HepG2 (cell line): Measurements from ENCODE around the gene TTC39B. TPM values are rescaled to one million over a fixed set of nuclear protein-coding genes. Genes with fewer than 3 reads are reported as not detected.

Source experiments
- EEA1 ChIP-seq: sonication (generic); formaldehyde crosslinking; IDR thresholded peaks from 2 replicates; pipeline ENCODE4 v1.5.1; 2020; ENCODE audit warnings: mild to moderate bottlenecking, missing genetic modification reagents, borderline replicate concordance
- FOXA1 ChIP-seq, 2 experiments: fragments of 450-650 bp in 1 of 2; sonication (generic) in 1 of 2; formaldehyde crosslinking in 1 of 2; IDR thresholded peaks; 2 replicates each; pipeline versions ENCODE4 v1.4.0 to v1.6.1; 2016 to 2020; ENCODE audit warnings: missing genetic modification reagents in 1 of 2
- HES4 ChIP-seq: sonication (generic); formaldehyde crosslinking; IDR thresholded peaks from 2 replicates; pipeline ENCODE4 v1.9.0; 2021; ENCODE audit warnings: mild to moderate bottlenecking, missing genetic modification reagents, borderline replicate concordance
- KDM5A ChIP-seq: fragments of 200-600 bp; sonication (generic); IDR thresholded peaks from 2 replicates; pipeline ENCODE4 v1.7.0; 2018; ENCODE audit warnings: antibody characterized with exemption, mild to moderate bottlenecking, low read length, borderline replicate concordance
- SCMH1 ChIP-seq: sonication (generic); formaldehyde crosslinking; IDR thresholded peaks from 2 replicates; pipeline ENCODE4 v1.9.0; 2021; ENCODE audit warnings: missing genetic modification reagents, mild to moderate bottlenecking, borderline replicate concordance
- TEAD2 ChIP-seq: sonication (generic); formaldehyde crosslinking; IDR thresholded peaks from 2 replicates; pipeline ENCODE4 v1.9.0; 2021; ENCODE audit warnings: missing genetic modification reagents
- THAP11 ChIP-seq: IDR thresholded peaks from 2 replicates; pipeline ENCODE4 v1.6.1; 2016; ENCODE audit warnings: missing biosample characterization, missing genetic modification reagents
- ZBTB1 ChIP-seq: sonication (generic); formaldehyde crosslinking; IDR thresholded peaks from 2 replicates; pipeline ENCODE4 v1.4.0; 2020; ENCODE audit warnings: missing genetic modification reagents, borderline replicate concordance
- ZFAT ChIP-seq: sonication (generic); formaldehyde crosslinking; conservative IDR thresholded peaks from 2 replicates; pipeline ENCODE4 v1.8.1; 2023; ENCODE audit warnings: missing genetic modification reagents, inconsistent platforms
- ZNF138 ChIP-seq: sonication (generic); formaldehyde crosslinking; IDR thresholded peaks from 2 replicates; pipeline ENCODE4 v1.5.0; 2020; ENCODE audit warnings: mild to moderate bottlenecking, low read depth, missing genetic modification reagents
- ZNF224 ChIP-seq: sonication (generic); formaldehyde crosslinking; IDR thresholded peaks from 2 replicates; pipeline ENCODE4 v1.5.0; 2020; ENCODE audit warnings: mild to moderate bottlenecking, missing genetic modification reagents
- ZNF251 ChIP-seq: sonication (generic); formaldehyde crosslinking; IDR thresholded peaks from 2 replicates; pipeline ENCODE4 v1.9.0; 2021; ENCODE audit warnings: mild to moderate bottlenecking, missing genetic modification reagents
- ZNF354B ChIP-seq: sonication (generic); formaldehyde crosslinking; IDR thresholded peaks from 2 replicates; pipeline ENCODE4 v1.8.0; 2022; ENCODE audit warnings: mild to moderate bottlenecking, missing genetic modification reagents
- polyA plus RNA-seq, 8 experiments: library from polyadenylated mRNA; depleted of rRNA in 3 of 8; stranded (reverse) in 7 of 8; unstranded in 1 of 8; fragments of >200 nt; fragmentation: Illumina TruSeq in 4 of 8; extraction: Trizol in 4 of 8; gene quantifications; 2 replicates each; pipeline versions ENCODE4 v1.2.1 to v1.2.3, GENCODE V29; 2011 to 2016; ENCODE audit warnings: low read depth in 4 of 8, missing spikeins in 1 of 8, mixed read lengths in 1 of 8; ENCODE audit not compliant: insufficient read depth in 1 of 8
- total RNA-seq, 5 experiments: library from RNA; depleted of rRNA; stranded (reverse); fragments of >200 nt; fragmentation: Illumina TruSeq; extraction: Trizol; gene quantifications; 2 replicates each; pipeline ENCODE4 v1.2.3, GENCODE V29; 2016; ENCODE audit warnings: low read depth in 1 of 5
- TF ChIP-seq, protein P1 (sequence below): sonication (generic); formaldehyde crosslinking; IDR thresholded peaks from 2 replicates; pipeline ENCODE4 v1.5.1; 2020; ENCODE audit warnings: missing genetic modification reagents, mild to moderate bottlenecking, borderline replicate concordance
- TF ChIP-seq, protein P2 (sequence below), 2 experiments: sonication (generic) in 1 of 2; formaldehyde crosslinking in 1 of 2; IDR thresholded peaks; 2 replicates each; pipeline versions ENCODE4 v1.4.0 to v1.6.1; 2018 to 2020; ENCODE audit warnings: missing genetic modification reagents in 2 of 2, borderline replicate concordance in 1 of 2, low read depth in 1 of 2, mild to moderate bottlenecking in 1 of 2, missing biosample characterization in 1 of 2
- TF ChIP-seq, protein P3 (sequence below): sonication (generic); formaldehyde crosslinking; IDR thresholded peaks from 2 replicates; pipeline ENCODE4 v1.4.0; 2020; ENCODE audit warnings: mild to moderate bottlenecking, missing genetic modification reagents
- TF ChIP-seq, protein P4 (sequence below): IDR thresholded peaks from 2 replicates; pipeline ENCODE4 v1.6.1; 2016; ENCODE audit warnings: low read depth, control low read depth
- TF ChIP-seq, protein P5 (sequence below): sonication (generic); formaldehyde crosslinking; IDR thresholded peaks from 2 replicates; pipeline ENCODE4 v1.8.0; 2022; ENCODE audit warnings: missing genetic modification reagents, low read depth, mild to moderate bottlenecking, borderline replicate concordance

Gene TTC39B
- total and polyA plus RNA-seq, 2 of the 13 experiments (the other 11 are each of a cell fraction or from before 2014, with no cell fraction given): 14.3 to 19.4 TPM

DNA sequence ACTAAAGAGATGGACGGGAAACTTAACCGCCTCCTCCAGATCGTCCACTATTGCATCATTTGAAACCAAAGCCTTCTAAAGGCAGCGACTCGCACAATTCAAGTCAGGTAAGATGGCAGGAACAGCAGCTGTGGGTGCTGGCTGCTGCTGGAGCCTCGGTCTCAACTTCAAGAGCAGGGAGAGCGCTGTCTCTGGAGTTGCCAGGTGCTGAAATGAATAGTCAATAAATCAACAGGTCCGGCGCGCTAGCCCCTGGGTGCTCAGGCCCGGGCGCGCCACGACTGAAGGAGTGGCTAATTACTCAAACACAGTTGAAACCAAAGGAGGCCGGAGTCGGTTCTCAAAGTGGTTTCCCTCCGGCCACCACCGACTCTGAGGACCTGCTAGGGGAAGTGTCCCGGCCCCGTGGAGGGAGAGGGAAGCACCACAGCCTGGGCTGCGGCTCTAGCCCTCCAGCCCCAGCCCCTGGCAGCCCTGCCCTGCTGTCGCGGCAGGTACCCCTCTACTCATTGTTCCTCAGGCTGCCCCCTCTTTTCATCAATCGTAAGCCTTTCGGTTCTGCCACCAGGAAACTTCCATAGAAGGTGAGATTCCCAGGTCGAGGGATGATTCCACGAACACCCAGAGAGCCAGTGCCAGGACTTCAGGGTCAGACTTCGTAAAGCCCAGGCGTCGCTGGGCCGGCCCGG, 804 bp downstream of the TTC39B start (continued):
- no peak for TF ChIP-seq ZNF224 (CRISPR knock-in tag)
- TF ChIP-seq ZBTB1: no peak
- no peak for TF ChIP-seq HES4 (CRISPR knock-in tag)
- TF ChIP-seq SCMH1 (CRISPR knock-in tag): no peak
- no peak for TF ChIP-seq EEA1 (CRISPR knock-in tag)
- TF ChIP-seq, protein P1, sequence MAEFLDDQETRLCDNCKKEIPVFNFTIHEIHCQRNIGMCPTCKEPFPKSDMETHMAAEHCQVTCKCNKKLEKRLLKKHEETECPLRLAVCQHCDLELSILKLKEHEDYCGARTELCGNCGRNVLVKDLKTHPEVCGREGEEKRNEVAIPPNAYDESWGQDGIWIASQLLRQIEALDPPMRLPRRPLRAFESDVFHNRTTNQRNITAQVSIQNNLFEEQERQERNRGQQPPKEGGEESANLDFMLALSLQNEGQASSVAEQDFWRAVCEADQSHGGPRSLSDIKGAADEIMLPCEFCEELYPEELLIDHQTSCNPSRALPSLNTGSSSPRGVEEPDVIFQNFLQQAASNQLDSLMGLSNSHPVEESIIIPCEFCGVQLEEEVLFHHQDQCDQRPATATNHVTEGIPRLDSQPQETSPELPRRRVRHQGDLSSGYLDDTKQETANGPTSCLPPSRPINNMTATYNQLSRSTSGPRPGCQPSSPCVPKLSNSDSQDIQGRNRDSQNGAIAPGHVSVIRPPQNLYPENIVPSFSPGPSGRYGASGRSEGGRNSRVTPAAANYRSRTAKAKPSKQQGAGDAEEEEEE (CRISPR knock-in tag): no peak
- no peak for TF ChIP-seq ZNF354B (CRISPR knock-in tag)
- TF ChIP-seq TEAD2 (CRISPR knock-in tag): no peak
- 0 out of 2 replicates have a peak, but pooled peaks have one; percentile 6 for TF ChIP-seq THAP11 (CRISPR knock-in tag)
- TF ChIP-seq FOXA1 (IDR thresholded peaks at IDR 0.05): no peak
- peak; percentile 38; the same call in 1 of the 2 replicates for TF ChIP-seq FOXA1 (CRISPR knock-in tag; IDR thresholded peaks at IDR 0.05)
- TF ChIP-seq, protein P2, sequence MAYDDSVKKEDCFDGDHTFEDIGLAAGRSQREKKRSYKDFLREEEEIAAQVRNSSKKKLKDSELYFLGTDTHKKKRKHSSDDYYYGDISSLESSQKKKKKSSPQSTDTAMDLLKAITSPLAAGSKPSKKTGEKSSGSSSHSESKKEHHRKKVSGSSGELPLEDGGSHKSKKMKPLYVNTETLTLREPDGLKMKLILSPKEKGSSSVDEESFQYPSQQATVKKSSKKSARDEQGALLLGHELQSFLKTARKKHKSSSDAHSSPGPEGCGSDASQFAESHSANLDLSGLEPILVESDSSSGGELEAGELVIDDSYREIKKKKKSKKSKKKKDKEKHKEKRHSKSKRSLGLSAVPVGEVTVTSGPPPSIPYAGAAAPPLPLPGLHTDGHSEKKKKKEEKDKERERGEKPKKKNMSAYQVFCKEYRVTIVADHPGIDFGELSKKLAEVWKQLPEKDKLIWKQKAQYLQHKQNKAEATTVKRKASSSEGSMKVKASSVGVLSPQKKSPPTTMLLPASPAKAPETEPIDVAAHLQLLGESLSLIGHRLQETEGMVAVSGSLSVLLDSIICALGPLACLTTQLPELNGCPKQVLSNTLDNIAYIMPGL (CRISPR knock-in tag; IDR thresholded peaks at IDR 0.05; ENCODE audit: borderline replicate concordance in 1 of 2, low read depth in 1 of 2): no peak
- TF ChIP-seq ZNF251: no peak
- TF ChIP-seq, protein P3, sequence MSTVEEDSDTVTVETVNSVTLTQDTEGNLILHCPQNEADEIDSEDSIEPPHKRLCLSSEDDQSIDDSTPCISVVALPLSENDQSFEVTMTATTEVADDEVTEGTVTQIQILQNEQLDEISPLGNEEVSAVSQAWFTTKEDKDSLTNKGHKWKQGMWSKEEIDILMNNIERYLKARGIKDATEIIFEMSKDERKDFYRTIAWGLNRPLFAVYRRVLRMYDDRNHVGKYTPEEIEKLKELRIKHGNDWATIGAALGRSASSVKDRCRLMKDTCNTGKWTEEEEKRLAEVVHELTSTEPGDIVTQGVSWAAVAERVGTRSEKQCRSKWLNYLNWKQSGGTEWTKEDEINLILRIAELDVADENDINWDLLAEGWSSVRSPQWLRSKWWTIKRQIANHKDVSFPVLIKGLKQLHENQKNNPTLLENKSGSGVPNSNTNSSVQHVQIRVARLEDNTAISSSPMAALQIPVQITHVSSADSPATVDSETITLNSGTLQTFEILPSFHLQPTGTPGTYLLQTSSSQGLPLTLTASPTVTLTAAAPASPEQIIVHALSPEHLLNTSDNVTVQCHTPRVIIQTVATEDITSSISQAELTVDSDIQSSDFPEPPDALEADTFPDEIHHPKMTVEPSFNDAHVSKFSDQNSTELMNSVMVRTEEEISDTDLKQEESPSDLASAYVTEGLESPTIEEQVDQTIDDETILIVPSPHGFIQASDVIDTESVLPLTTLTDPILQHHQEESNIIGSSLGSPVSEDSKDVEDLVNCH: no peak
- no peak for TF ChIP-seq KDM5A
- TF ChIP-seq ZFAT (CRISPR knock-in tag): no peak
- 0 out of 2 replicates have a peak, but pooled peaks have one; percentile 42 for TF ChIP-seq ZNF138 (CRISPR knock-in tag)
- TF ChIP-seq, protein P4, sequence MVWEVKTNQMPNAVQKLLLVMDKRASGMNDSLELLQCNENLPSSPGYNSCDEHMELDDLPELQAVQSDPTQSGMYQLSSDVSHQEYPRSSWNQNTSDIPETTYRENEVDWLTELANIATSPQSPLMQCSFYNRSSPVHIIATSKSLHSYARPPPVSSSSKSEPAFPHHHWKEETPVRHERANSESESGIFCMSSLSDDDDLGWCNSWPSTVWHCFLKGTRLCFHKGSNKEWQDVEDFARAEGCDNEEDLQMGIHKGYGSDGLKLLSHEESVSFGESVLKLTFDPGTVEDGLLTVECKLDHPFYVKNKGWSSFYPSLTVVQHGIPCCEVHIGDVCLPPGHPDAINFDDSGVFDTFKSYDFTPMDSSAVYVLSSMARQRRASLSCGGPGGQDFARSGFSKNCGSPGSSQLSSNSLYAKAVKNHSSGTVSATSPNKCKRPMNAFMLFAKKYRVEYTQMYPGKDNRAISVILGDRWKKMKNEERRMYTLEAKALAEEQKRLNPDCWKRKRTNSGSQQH (CRISPR knock-in tag): no peak
- TF ChIP-seq, protein P5, sequence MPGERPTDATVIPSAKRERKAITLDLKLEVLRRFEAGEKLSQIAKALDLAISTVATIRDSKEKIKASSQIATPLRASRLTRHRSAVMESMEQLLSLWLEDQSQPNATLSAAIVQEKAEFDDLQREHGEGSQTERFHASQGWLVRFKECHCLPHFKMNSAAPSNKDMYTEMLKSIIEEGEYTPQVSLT (CRISPR knock-in tag): no peak
